Progenitor cell of endocrine pancreas (in vitro differentiated cells): ENCODE data around the gene NEDD1. TPM values are rescaled to one million over a fixed set of nuclear protein-coding genes. Genes with fewer than 3 reads are reported as not detected.
A peak's percentile ranks its signal among the peaks of the same experiment; 100 is the strongest.

Experiments
- DNase-seq: peaks from one replicate; pipeline ENCODE4 v3.0.0; 2021; ENCODE audit warnings: low spot score; ENCODE audit not compliant: unreplicated experiment
- H3K27ac Mint-ChIP-seq: 2 replicates; pipeline ENCODE4 v1.8.0; 2021; ENCODE audit warnings: mild to moderate bottlenecking, moderate library complexity, mixed read lengths
- H3K27me3 Mint-ChIP-seq: 2 replicates; pipeline ENCODE4 v1.8.0; 2021; ENCODE audit warnings: mixed read lengths
- H3K36me3 Mint-ChIP-seq: 2 replicates; pipeline ENCODE4 v1.8.0; 2022; ENCODE audit warnings: mixed read lengths; ENCODE audit not compliant: insufficient read depth
- H3K4me1 Mint-ChIP-seq: 2 replicates; pipeline ENCODE4 v1.8.0; 2021; ENCODE audit warnings: low read depth, mixed read lengths
- H3K4me3 Mint-ChIP-seq: 2 replicates; pipeline ENCODE4 v1.8.0; 2021; ENCODE audit warnings: low read depth, mild to moderate bottlenecking, moderate library complexity, mixed read lengths
- H3K9me3 Mint-ChIP-seq: 2 replicates; pipeline ENCODE4 v1.8.0; 2021; ENCODE audit warnings: low read depth, mixed read lengths
- CTCF ChIP-seq: fragments of 200-600 bp; sonication (generic); IDR thresholded peaks from one replicate; pipeline ENCODE4 v1.5.0; 2021; ENCODE audit warnings: antibody characterized with exemption, mild to moderate bottlenecking; ENCODE audit not compliant: unreplicated experiment
- total RNA-seq: library from RNA; stranded (reverse); gene quantifications from 2 replicates; pipeline ENCODE4 v1.2.1, GENCODE V29; 2021

Gene NEDD1
- total RNA-seq, 1 donor from 2014 or later: 24.3 TPM

GRCh38 chr12:96986883-96987523 lies 79.9 kb downstream of the NEDD1 start:
- H3K4me3 Mint-ChIP-seq: peak overlapping the region; percentile 84
- H3K9me3 Mint-ChIP-seq: no peaks in the 10 kb centered on the region
- peak; percentile 73 for TF ChIP-seq CTCF
- H3K27ac Mint-ChIP-seq: peak overlapping the region; percentile 56
- peaks cover 8% of the 10 kb centered on the region for H3K4me1 Mint-ChIP-seq
- H3K36me3 Mint-ChIP-seq: no peaks in the 10 kb centered on the region
- DNase-seq: no peak
- H3K27me3 Mint-ChIP-seq: peaks cover 9% of the 10 kb centered on the region

- no peaks in the 10 kb centered on the region for H3K36me3 Mint-ChIP-seq
- no peak for DNase-seq
- no peak overlapping the region for H3K27ac Mint-ChIP-seq
- no peaks in the 10 kb centered on the region for H3K9me3 Mint-ChIP-seq
- peaks cover 14% of the 10 kb centered on the region for H3K4me1 Mint-ChIP-seq
- H3K4me3 Mint-ChIP-seq: no peak overlapping the region
- H3K27me3 Mint-ChIP-seq: peaks cover 3% of the 10 kb centered on the region
- TF ChIP-seq CTCF: no peak
Measured at GRCh38 chr12:96988919-96989318, 81.9 kb downstream of the NEDD1 start.

- Mint-ChIP-seq H3K9me3 (no peaks in the 10 kb centered on the region), H3K36me3 (no peaks in the 10 kb centered on the region), H3K27me3 (no peaks in the 10 kb centered on the region), H3K27ac (no peak overlapping the region), H3K4me1 (peaks cover 14% of the 10 kb centered on the region), H3K4me3 (no peak overlapping the region)
- DNase-seq: no peak
- peak; percentile 50 for TF ChIP-seq CTCF
Measured at GRCh38 chr12:96989916-96990315, 82.9 kb downstream of the NEDD1 start.

GRCh38 chr12:96994900-96995299 lies 87.8 kb downstream of the NEDD1 start:
- Mint-ChIP-seq H3K4me1 (peaks cover 6% of the 10 kb centered on the region), H3K9me3 (no peaks in the 10 kb centered on the region), H3K4me3 (no peak overlapping the region), H3K36me3 (no peaks in the 10 kb centered on the region), H3K27ac (no peak overlapping the region), H3K27me3 (no peaks in the 10 kb centered on the region)
- no peak for TF ChIP-seq CTCF
- no peak for DNase-seq

GRCh38 chr12:96995861-96996260 lies 88.8 kb downstream of the NEDD1 start:
- no peak overlapping the region for H3K27ac Mint-ChIP-seq
- H3K36me3 Mint-ChIP-seq: no peaks in the 10 kb centered on the region
- peaks cover 6% of the 10 kb centered on the region for H3K4me1 Mint-ChIP-seq
- no peak overlapping the region for H3K4me3 Mint-ChIP-seq
- DNase-seq: no peak
- TF ChIP-seq CTCF: no peak
- no peaks in the 10 kb centered on the region for H3K27me3 Mint-ChIP-seq
- H3K9me3 Mint-ChIP-seq: no peaks in the 10 kb centered on the region
